Measurements from ENCODE around the gene ECT2L. TPM values are rescaled to one million over a fixed set of nuclear protein-coding genes. Genes with fewer than 3 reads are reported as not detected.

Gene ECT2L
- total and polyA plus RNA-seq, 2 of the 13 experiments (the other 11 are each of a cell fraction or from before 2014, with no cell fraction given), result 0.12 TPM; not detected in 1

DNA sequence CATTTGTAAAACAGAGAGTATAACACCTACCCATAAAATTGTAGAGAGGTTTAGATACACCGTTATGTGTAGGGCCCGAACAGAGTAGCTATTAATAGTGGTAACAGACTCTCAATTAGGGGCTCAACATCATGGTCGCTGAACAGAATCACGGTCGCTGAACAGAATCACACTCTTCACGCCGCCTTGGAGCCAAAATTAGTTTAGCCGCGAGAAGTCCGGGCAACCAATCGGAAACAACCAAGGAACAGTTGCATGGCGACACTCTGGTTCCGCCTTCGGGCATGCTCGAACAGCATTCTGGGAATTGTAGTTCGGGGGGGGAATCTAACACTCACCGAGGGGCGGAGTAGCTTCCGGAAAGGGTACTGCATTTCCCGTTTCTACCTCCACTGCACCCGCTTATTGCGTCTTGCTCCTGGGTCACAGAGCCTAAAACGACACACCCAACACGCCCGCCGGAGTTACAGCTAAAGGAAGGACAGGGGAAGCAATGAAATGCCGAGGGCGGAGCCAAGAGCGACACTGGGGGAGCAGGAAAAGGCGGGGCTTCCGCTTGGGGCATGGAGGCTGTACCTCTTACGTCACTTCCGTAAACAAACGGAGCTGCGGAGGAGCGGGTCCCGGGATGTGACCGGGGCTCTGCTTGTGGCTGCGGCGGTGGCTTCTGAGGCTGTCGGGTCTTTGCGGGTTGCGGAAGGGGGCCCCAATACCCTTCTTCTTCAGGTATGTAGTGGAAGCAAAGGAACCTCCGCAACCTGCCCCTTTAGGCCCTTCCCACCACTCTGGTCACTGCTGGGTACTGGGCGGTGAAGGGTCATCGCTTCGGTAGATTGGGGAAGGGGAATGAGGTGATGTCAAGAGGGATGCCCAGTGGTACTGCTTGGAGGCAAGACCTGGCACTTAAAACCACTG, 22.5 kb upstream of the ECT2L start, which contains the start of gene CCDC28A (continued):
- TF ChIP-seq, protein P1, sequence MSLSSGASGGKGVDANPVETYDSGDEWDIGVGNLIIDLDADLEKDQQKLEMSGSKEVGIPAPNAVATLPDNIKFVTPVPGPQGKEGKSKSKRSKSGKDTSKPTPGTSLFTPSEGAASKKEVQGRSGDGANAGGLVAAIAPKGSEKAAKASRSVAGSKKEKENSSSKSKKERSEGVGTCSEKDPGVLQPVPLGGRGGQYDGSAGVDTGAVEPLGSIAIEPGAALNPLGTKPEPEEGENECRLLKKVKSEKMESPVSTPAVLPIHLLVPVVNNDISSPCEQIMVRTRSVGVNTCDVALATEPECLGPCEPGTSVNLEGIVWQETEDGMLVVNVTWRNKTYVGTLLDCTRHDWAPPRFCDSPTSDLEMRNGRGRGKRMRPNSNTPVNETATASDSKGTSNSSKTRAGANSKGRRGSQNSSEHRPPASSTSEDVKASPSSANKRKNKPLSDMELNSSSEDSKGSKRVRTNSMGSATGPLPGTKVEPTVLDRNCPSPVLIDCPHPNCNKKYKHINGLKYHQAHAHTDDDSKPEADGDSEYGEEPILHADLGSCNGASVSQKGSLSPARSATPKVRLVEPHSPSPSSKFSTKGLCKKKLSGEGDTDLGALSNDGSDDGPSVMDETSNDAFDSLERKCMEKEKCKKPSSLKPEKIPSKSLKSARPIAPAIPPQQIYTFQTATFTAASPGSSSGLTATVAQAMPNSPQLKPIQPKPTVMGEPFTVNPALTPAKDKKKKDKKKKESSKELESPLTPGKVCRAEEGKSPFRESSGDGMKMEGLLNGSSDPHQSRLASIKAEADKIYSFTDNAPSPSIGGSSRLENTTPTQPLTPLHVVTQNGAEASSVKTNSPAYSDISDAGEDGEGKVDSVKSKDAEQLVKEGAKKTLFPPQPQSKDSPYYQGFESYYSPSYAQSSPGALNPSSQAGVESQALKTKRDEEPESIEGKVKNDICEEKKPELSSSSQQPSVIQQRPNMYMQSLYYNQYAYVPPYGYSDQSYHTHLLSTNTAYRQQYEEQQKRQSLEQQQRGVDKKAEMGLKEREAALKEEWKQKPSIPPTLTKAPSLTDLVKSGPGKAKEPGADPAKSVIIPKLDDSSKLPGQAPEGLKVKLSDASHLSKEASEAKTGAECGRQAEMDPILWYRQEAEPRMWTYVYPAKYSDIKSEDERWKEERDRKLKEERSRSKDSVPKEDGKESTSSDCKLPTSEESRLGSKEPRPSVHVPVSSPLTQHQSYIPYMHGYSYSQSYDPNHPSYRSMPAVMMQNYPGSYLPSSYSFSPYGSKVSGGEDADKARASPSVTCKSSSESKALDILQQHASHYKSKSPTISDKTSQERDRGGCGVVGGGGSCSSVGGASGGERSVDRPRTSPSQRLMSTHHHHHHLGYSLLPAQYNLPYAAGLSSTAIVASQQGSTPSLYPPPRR (CRISPR knock-in tag; IDR thresholded peaks at IDR 0.05; ENCODE audit: borderline replicate concordance), result peak; percentile 28; the same call in 1 of the 2 replicates
- TF ChIP-seq, protein P2, sequence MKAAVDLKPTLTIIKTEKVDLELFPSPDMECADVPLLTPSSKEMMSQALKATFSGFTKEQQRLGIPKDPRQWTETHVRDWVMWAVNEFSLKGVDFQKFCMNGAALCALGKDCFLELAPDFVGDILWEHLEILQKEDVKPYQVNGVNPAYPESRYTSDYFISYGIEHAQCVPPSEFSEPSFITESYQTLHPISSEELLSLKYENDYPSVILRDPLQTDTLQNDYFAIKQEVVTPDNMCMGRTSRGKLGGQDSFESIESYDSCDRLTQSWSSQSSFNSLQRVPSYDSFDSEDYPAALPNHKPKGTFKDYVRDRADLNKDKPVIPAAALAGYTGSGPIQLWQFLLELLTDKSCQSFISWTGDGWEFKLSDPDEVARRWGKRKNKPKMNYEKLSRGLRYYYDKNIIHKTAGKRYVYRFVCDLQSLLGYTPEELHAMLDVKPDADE (CRISPR knock-in tag; IDR thresholded peaks at IDR 0.05), result no peak
- no peak for TF ChIP-seq NR2F1 (CRISPR knock-in tag; IDR thresholded peaks at IDR 0.05)
- no peak for TF ChIP-seq MATR3 (CRISPR knock-in tag; IDR thresholded peaks at IDR 0.05)
- TF ChIP-seq ZNF335 (CRISPR knock-in tag; IDR thresholded peaks at IDR 0.05), result peak; percentile 41; the same call in 1 of the 2 replicates
